ENCODE results near the gene ATL1.
"Not testable (repeated sequence)": the region's sequence is repeated elsewhere in the genome, so short reads cannot be mapped to it uniquely, and the experiment has no call there.

The ATL1 gene

DNA sequence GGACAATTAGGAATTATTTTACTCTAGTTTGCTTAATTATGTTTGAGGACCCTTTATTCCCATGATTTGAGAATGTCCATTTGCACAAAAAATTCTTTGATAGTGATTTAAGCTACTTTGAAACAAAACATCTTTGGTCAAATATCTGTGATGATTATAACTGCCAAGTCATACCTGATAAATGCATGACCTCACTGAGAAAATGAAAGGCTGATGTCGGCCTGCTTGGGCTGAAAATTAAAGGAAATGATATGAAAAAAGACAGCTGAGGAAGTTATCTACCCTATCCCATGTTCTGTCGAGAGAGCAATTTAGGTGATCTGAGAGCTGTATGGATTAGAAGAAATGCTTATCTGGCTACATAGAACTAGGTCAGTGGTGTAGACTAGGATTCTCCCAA is 43.6 kb downstream of the ATL1 start:
- DNase-seq = no peak

DNA sequence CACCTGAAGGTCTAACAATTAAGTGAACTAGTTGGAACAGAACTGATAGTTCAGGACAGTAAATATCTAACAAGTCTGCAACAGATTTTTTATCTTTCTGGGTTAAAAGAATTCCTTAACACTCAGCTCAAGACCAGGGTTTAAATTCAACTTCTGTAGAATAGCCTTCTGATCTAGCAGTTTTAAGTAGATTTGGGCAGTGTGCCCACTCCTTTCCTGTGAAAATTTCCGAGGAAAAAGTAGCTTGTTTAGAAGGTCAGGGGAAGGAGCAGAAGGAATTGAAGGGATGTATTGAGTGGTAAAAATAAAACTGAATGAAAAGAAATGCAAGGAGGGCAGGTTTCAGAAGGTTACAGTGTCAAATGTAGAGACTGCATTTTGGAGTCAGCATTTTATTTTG is 45.8 kb downstream of the ATL1 start:
- DNase-seq = no peak

DNA sequence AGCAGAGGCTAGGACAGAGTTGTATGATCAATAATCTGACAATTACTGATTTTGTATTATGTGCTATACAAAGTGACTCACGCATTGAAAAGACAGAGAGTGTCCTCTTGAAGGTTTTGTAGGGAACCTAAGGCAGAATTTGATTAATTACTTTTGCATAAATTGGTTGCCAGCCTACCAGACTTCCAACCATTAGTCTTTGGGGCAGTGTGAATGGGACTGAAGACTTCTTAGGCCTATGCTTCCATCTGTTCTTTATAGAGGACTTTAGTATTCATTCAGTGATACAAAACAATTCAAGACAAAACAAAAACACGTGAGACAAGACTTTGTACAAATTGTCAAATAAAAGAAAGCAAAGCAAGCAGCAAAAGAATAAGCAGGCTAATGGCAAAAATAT is 46.5 kb downstream of the ATL1 start:
- DNase-seq = no peak

DNA sequence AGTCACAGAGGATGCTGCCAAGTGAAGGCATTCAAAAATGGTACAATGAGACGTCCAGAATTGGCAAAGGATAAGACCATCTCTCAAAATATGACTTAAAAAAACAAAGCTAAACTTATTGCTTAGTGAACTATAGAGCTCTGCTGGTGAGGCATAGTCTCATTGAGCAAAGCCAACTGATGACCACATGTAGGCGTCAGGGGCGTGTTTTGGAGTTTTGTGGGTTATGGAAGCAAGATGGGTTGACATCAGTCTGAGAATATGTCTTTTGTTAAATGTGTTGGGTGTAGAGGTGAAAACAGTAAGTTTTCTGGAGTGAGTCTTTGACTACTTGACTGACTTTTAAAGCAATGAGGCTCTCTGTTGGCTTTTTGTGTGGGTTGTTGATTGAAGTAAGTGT is 47.2 kb downstream of the ATL1 start:
- no peak for DNase-seq

DNA sequence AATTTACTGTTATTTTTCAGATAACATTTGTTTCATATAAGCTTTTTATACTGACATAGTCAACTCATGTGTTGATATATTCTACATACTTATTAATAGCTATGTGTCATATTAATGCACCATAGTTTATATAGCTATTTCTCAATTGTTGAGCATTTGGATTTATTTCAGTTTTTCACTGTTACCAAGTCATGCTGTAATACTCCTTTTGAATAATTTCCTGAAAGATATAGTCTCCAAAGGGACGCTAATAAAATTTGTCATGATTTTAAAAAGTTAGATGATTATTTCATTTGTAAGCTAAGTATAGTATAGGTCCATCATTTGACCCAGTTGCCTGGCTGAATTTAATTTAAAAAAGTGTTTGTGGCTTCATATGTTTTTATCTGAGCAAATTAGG is 47.8 kb downstream of the ATL1 start:
- no peak for DNase-seq

DNA sequence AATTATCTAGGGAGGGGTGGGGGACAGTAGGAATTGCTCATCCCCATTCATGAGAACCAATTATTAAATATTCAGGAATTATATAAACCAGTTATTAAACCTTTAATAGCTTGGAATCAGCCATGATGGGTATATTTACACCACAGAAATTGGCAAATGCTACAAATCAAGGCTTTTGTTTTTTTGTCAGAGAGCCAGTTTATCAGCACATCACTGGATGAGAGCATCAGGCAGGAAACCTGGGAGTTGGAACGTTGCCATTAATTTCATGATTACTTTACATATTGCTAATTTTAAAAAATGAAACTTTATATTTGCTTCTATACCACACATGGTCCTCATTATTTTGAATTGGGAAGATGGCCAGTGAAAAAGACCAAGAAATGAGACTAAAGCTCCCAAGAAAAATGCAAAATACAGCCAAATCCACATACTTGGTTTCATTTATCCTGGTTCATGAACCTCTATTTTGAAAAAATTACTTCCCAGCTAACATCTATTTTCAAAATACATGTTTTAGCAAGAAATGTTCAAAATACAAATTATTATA is 48.4 kb downstream of the ATL1 start:
- DNase-seq = no peak

DNA sequence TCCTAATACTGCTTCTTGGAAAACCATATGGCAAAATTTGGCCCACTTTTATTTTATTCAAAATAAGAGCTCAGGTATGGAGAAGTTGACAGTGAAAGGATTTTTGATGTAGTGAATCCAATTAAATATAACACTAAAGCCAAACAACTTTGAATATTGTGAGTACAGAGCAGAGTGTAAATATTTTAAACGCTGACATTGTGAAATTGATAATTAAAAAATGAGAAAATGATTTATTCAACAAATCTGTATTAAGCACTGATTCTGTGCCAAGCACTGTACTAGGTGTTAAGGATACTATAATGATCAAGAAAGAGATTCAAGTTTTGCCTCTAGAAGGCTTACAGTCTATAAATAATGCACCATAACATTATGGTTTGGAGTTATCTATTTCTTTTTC is 50.5 kb downstream of the ATL1 start:
- DNase-seq = no peak

DNA sequence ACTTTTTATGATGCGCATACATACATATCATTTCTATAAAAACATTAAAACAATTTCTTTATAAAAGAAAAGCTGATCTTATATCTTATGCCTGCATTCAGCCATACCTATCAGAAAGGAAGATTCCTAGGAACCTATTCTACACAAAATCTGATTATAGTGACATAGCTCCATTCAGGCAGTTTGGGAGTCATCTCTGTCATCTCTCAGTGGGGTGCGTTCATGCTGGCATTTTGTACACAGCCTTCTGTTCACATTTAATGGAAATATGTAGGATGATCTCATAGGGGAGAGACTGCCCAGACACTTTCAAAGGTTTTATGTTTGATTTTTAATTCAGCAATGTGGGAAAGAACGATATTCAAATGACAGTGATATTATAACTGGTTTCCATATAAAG is 52.9 kb downstream of the ATL1 start:
- no peak for DNase-seq

DNA sequence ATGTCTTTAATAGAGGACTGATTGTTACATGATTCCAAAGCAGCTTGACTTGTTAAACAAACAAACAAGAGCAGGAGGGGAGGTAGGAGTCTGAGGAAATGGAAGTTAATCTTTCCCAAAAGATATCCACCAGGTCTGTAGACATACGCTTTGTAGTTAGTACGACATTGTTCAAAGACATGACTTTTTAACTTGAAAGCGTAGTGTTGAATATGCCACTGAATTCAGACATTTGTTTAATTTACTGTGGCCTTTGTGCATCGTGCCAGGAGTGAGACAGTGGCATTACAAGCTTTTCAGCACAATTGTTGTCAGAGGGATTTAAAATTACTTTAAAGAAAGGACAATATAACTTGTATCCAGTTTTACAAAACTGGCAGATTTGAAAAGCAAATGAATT is 55.1 kb downstream of the ATL1 start:
- no peak for DNase-seq

DNA sequence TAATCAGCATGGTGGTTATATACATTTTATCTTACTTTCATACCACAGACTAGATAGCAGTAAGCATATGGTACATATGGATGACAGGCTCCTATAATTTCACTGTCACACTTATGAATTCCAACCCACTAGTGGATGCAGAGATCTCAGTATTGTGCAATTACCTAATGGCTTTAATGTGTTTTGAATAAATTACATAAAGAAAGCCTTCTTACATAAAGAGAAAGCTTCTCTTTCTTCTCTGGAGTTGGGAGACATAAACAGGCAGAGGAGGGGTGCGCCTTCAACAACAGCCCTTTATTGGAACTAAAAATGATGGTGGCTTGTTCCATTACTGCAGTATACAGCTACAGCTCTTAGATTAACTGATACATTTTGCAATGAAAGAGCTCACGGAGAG is 55.6 kb downstream of the ATL1 start:
- DNase-seq = no peak

DNA sequence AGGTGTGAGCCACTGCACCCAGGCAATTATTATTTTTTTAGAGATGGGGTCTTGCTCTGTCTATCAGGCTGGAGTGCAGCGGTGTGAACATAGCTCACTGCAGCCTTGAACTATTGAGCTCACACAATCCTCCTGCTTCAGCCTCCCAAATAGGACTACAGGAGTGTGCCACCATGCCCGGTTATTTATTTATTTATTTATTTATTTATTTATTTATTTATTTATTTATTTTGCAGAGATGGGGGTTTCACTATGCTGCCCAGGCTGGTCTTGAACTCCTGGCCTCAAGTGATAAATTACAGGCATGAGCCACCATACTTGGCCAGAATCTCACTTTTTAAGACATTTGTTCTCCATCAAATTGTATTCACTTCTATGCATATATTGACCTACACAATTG is 56.3 kb downstream of the ATL1 start:
- no peak for DNase-seq

DNA sequence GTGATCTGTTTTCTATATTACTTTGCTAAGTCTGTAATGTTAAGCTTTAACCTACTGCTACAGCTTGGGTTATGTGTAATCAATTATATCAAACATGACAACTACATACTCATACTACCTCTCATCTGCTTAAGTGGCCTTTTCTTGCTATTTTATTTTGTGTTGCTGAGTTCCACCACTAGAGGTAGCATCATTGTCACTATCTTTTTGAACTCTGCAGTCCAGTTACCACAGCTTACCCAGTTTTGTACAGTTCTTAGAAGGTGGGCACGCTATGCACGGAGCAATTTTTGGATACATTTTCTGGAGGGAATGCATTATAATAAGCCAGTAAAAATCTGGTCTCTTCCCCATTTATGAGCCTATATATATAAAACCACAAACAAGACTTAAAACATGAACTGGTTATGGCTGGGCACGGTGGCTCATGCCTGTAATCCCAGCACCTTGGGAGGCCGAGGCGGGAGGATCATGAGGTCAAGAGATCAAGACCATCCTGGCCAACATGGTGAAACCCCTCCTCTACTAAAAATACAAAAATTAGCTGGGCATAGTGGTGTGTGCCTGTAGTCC is 59.7 kb downstream of the ATL1 start:
- no peak for DNase-seq

DNA sequence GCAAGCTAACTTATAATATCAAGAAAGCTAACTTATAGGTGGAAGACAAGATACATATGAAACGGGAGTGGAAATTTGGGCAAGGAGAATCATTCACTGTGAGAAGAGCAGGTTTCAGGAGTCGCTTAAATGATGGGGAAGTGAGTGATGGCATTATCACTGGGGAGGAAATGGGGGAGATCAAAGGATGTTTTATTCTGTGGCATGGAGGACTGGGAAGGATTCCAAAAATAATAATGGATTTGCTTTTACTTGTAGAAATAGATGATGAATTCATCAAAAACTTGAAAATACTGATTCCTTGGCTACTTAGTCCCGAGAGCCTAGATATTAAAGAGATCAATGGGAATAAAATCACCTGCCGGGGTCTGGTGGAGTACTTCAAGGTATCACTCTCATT is 60.4 kb downstream of the ATL1 start:
- no peak for DNase-seq

DNA sequence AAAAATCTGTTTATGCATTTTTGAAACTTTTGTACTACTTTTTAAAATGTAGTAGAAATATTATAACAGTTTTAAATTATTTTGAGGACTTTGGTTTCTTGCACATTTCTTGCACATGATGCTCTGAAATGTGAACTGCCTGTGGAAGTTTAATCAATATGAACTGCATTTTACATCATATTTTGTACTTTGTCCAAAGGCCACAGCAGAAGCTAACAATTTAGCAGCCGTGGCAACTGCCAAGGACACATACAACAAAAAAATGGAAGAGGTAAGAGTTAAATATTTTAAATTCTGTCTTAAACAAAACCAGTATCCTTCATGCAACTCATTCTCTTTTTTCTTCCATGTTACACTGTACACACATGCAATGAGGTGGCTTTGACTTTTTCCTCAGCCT is 63.0 kb downstream of the ATL1 start:
- no peak for DNase-seq

DNA sequence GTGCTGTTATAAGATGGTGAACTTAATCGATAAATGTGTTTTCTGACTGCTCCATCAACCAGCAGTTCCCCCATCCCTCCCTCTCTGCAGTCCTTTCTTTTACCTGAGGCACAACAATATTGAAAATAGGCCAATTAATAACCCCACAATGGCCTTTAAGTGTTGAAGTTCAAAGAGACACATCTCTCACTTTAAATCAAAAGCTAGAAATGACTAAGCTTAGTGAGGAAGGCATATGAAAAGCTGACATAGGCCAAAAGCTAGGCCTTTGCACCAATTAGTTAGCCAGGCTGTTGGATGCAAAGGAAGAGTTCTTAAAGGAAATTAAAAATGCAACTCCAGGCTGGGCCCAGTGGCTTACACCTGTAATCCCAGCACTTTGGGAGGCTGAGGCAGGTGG is 64.5 kb downstream of the ATL1 start:
- DNase-seq = no peak

DNA sequence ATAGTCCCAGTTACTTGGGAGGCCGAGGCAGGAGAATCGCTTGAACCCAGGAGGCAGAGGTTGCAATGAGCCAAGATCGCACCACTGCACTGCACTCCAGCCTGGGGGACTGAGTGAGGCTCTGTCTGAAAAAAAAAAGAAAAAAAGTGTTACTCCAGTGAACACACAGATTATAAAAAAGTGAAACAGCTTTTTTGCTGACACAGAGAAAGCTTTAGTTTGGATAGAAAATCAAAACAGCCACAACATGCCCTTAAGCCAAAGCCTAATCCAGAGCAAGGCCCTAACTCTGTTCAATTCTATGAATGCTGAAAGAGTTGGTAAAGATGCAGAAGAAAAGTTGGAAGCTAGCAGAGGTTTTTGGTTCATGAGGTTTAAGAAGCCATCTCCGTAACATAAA is 65.0 kb downstream of the ATL1 start:
- not testable (repeated sequence) for DNase-seq

DNA sequence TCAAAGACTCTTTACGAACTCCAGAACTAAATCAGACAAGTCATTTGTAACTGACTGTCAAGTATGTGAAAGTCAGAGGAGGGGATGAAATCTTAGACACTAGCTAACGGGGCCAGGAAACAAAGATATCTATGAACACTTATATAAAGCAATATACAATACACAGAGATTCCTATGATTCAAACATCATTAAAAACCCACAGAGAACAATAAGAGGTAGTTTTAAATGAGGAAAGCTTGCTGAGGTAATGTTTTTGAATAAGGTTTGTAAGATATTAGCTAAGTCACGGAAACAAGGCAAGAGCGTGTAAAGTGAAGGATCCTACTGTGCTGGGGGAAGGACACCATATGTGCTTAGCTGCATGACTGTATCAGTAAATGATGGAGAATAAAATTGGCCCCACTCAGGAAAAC is 71.5 kb downstream of the ATL1 start:
- no peak for DNase-seq

DNA sequence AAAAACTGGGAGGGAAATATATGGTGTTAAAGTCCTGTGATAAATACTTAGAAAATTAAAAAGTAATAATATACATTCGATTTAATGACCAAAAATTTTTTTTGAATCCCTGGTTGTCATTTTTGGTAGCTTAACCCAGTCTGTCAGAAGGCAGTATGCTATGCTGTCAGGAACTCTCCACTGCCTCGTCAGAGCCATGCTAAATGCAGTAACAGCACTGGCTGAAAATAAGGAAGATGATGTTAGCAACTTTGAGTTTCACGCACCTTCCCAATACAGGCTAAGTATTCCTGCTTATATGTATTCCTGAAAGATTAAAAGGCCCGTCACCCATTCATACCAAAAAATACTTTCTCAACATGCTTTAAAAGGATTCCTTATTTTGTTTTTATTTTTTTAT is 74.0 kb downstream of the ATL1 start:
- DNase-seq = no peak

DNA sequence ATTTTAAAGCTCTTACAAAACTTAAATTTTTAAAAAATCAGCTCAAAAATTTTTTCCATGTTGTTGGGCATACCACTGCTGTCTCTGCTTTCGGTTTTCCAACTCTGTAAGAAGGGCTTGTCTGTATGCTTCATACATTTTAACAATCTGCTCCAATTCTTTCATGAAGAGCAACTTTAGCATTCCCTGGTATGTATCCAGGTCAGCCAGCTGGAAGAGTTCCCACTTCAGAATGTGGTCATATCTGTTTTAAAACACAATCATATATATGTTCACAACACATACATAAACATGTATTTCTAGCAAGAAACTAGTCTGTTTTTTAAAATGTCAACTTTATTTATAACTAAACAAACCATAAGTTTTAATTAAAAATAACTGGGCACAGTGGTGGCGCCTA is 75.2 kb downstream of the ATL1 start:
- no peak for DNase-seq

DNA sequence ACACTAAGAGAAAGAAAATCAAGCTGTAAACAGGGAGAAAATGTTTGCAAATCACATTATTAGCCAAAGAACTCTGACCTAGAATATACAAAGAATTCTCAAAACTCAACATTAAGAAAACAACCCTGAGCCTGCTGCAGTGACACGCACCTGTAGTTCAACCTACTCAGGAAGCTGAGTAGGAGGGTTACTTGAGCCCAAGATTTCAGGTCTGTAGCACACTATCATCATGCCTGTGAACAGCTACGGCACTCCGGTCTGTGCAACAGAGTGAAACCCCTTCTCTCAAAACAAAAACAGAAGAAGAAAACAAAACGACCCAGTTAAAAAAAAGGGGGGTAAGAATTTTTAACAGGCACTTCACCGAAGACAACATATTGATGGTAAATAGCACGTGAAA is 87.3 kb downstream of the ATL1 start:
- DNase-seq = no peak

DNA sequence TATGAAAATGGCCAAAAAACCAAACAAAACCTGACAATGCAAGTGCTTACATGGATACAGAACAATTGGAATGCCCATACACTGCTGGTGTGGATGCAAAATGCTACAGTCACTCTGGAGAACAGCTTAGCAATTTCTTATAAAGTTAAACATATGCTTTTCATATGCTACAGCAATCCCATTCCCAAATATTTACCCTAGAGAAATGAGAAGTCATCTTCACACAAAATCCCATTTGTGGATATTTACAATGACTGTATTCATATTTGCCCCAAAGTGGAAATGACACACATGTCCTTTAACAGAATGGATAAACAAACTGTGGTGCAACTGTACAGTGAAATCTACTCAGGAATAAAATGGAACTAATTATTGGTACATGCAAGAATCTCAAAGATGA is 87.8 kb downstream of the ATL1 start:
- no peak for DNase-seq

DNA sequence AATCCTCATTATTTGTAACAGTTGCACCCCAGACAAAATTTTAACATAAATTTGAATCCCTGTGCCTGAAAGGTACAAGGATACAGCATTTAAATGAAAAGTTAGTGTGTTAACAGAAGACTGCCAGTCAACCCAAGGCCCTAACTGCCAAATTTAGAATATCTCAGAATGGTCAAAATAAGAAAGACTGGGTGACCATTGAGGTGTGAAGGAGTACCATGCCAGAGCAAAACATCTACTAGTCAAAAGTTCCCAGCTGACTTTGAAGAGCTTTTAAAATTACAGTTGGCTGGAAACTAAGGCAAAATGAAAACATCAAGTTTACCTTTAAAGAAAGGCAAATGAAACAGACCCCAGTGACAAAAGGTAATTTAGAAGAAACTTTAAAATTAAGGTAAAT is 89.7 kb downstream of the ATL1 start:
- no peak for DNase-seq

DNA sequence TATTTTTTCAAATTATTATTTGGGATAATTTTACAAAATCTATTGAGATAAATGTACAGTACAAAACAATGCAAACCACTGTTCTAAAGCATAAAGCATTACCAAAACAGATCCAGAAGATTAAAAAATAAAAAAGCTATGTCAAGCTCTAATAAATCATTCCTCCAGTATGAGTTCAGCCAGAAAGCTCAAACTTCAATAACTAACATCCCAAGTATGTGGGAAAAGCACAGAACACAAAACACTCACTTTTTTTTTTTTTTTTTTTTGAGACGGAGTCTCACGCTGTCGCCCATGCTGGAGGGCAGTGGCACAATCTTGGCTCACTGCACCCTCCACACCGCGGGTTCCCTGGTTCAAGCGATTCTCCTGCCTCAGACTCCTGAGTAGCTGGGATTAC is 96.8 kb downstream of the ATL1 start:
- no peak for DNase-seq

DNA sequence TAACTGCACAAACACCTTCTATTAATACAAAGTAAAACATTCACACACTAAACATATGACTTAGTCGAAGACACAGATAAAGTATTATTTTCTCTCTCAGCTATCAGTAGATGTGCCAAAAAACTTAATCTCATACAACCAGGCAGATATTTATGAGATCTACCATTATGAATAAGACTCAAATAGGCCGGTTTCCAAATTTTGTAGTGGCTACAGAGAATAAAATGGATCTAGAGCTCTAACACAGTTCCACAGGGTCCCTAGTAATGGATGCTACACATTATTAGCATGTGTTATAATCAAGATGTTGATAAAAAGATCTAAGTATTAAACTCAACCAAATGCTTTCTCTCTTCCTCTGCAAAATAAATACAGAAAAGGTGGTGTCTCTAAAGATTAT is 97.8 kb downstream of the ATL1 start:
- no peak for DNase-seq

DNA sequence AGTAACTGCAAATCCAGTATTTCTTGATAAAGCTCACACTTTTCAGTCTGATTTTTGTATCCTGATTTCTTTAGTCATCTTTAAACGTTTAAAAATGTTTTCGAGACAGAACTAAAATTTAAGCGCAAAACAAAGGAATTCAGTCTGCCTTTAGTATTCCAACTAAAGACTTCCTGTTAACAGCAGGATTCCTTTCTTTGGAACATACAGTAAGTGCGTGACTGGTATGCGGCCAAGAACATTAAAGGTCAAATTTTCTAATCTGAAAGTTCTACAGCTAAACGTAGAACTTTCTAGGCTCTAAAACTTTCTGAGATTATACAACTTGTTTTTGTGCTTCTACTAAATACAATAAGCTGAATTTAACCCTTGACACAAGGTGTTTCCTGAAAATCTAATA is 98.3 kb downstream of the ATL1 start:
- DNase-seq = no peak
